Measurements from ENCODE around the gene CTSS.
A peak's percentile ranks its signal among the peaks of the same experiment; 100 is the strongest.

Gene CTSS

GRCh38 chr1:150765296-150765976, at the start of gene CTSS:
Gene CTSS, minus strand, starts transcription at chr1:150765778. Its CDS starts 1,015 bp downstream, at chr1:150764763.
- Histone ChIP-seq H3K79me2 (ENCODE audit: low read length) (no peaks in the 10 kb centered on the region), H4K20me1 (ENCODE audit: insufficient read depth, low read length) (no peaks in the 10 kb centered on the region), H3K9ac (ENCODE audit: low read length) (peak within 1 kb of the TSS; percentile 57), H3K27me3 (replicated peaks; ENCODE audit: insufficient read depth, low read length) (peaks cover 14% of the 10 kb centered on the region; the same call in 1 of the 2 replicates), H3K27ac (ENCODE audit: low read length) (peak within 1 kb of the TSS; percentile 54; the same call in 1 of the 2 replicates), H2AFZ (ENCODE audit: low read length) (peak within 1 kb of the TSS; percentile 88), H3K4me3 (ENCODE audit: low read length) (peak within 1 kb of the TSS; percentile 65), H3K9me3 (replicated peaks; ENCODE audit: insufficient read depth, low read length) (no peaks in the 10 kb centered on the region), H3F3A (ENCODE audit: insufficient read depth, low read length) (peaks cover 4% of the 10 kb centered on the region), H3K36me3 (replicated peaks; ENCODE audit: insufficient read depth, low read length) (no peaks in the 10 kb centered on the region), H3K4me2 (ENCODE audit: low read depth, low read length) (peak within 1 kb of the TSS; percentile 79), H3K4me1 (ENCODE audit: low read length) (peaks cover 11% of the 10 kb centered on the region), H3K9me2 (replicated peaks; ENCODE audit: insufficient read depth, low read length) (no peaks in the 10 kb centered on the region)
- TF ChIP-seq EZH2phosphoT487 (IDR thresholded peaks at IDR 0.05; ENCODE audit: low read length) (no peak), CTCF (IDR thresholded peaks at IDR 0.05; ENCODE audit: low read length) (no peak), EZH2 (optimal IDR thresholded peaks at IDR 0.05; ENCODE audit: low read depth, low read length) (no peak)
- peak; percentile 80 for DNase-seq

- Histone ChIP-seq H3K27ac (ENCODE audit: low read length) (no peak overlapping the region), H3K4me2 (ENCODE audit: low read depth, low read length) (no peak overlapping the region), H3K9me2 (replicated peaks; ENCODE audit: insufficient read depth, low read length) (no peaks in the 10 kb centered on the region), H3K9me3 (replicated peaks; ENCODE audit: insufficient read depth, low read length) (no peaks in the 10 kb centered on the region), H3K79me2 (ENCODE audit: low read length) (no peaks in the 10 kb centered on the region), H3K27me3 (replicated peaks; ENCODE audit: insufficient read depth, low read length) (no peaks in the 10 kb centered on the region), H3K4me1 (ENCODE audit: low read length) (no peaks in the 10 kb centered on the region), H4K20me1 (ENCODE audit: insufficient read depth, low read length) (no peaks in the 10 kb centered on the region), H2AFZ (ENCODE audit: low read length) (no peak overlapping the region), H3K9ac (ENCODE audit: low read length) (no peak overlapping the region), H3K36me3 (replicated peaks; ENCODE audit: insufficient read depth, low read length) (0 out of 2 replicates have a peak, but pooled peaks cover 5% of the 10 kb centered on the region), H3K4me3 (ENCODE audit: low read length) (no peak overlapping the region), H3F3A (ENCODE audit: insufficient read depth, low read length) (no peaks in the 10 kb centered on the region)
- peak; percentile 58 for DNase-seq
- no peak for TF ChIP-seq EZH2 (optimal IDR thresholded peaks at IDR 0.05; ENCODE audit: low read depth, low read length)
- peak; percentile 78 for TF ChIP-seq CTCF (IDR thresholded peaks at IDR 0.05; ENCODE audit: low read length)
- TF ChIP-seq EZH2phosphoT487 (IDR thresholded peaks at IDR 0.05; ENCODE audit: low read length), result no peak
Measured at GRCh38 chr1:150813028-150813707, 47.6 kb upstream of the CTSS start.

GRCh38 chr1:150810958-150811659, 45.5 kb upstream of the CTSS start:
- H2AFZ ChIP-seq (ENCODE audit: low read length), result no peak overlapping the region
- H3K9me3 ChIP-seq (replicated peaks; ENCODE audit: insufficient read depth, low read length), result no peaks in the 10 kb centered on the region
- H3K9me2 ChIP-seq (replicated peaks; ENCODE audit: insufficient read depth, low read length), result no peaks in the 10 kb centered on the region
- H3K79me2 ChIP-seq (ENCODE audit: low read length), result no peaks in the 10 kb centered on the region
- no peaks in the 10 kb centered on the region for H3F3A ChIP-seq (ENCODE audit: insufficient read depth, low read length)
- no peak overlapping the region for H3K4me2 ChIP-seq (ENCODE audit: low read depth, low read length)
- H3K27ac ChIP-seq (ENCODE audit: low read length), result no peak overlapping the region
- no peak overlapping the region for H3K9ac ChIP-seq (ENCODE audit: low read length)
- 0 out of 2 replicates have a peak, but pooled peaks cover 5% of the 10 kb centered on the region for H3K36me3 ChIP-seq (replicated peaks; ENCODE audit: insufficient read depth, low read length)
- H3K27me3 ChIP-seq (replicated peaks; ENCODE audit: insufficient read depth, low read length), result no peaks in the 10 kb centered on the region
- no peaks in the 10 kb centered on the region for H3K4me1 ChIP-seq (ENCODE audit: low read length)
- TF ChIP-seq EZH2 (optimal IDR thresholded peaks at IDR 0.05; ENCODE audit: low read depth, low read length) (no peak), CTCF (IDR thresholded peaks at IDR 0.05; ENCODE audit: low read length) (no peak), EZH2phosphoT487 (IDR thresholded peaks at IDR 0.05; ENCODE audit: low read length) (no peak)
- H3K4me3 ChIP-seq (ENCODE audit: low read length), result no peak overlapping the region
- H4K20me1 ChIP-seq (ENCODE audit: insufficient read depth, low read length), result no peaks in the 10 kb centered on the region
- DNase-seq, result no peak

Data from MM.1S (cell line).